ENCODE measurements around the gene EFCAB13.

Gene EFCAB13, protein sequence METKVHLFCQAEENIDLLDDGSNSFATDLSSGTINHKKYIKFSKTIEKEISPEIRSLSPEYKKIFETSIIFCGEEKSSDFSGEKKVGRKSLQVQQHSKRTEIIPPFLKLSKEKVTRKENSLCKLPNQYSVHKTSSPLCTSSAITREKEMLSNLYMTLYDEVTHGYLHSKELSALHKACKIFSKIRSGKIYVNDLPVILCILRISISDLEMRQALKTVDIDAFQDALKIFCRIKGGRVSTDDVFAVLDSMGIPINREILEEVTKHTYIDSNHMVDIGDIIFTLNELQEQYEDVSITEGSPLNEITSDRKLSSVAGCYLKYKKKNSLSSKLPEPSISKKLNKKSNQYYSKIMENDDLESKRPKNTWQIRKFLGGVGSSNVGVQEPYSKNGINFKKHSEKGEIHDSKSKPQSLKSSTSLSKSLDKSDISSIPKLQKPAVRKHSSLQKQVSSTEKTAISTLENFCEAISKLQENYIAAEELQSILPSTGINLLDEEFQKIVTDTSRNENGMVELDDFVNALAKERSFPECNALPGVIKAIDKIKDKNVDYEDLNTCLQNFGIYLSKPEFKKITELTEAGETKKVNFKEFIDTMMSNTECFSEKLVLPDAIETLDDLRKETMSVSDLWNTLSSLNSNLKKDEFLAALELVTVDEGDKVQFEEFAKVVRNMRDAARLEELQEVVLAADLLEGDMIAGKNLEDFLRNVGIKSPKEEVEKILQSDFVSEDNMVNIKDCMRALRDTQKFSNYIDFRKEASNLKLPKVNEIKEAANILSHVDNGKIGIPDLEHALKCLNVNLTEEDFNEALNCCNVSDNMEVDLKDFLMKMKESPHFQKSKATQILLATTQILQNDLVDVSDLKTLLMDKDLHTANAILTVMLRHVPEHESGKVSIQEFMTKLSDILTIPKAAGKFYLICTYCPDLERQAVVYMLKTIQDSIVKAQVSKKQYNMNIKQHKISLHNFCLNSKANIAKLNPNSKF

DNA sequence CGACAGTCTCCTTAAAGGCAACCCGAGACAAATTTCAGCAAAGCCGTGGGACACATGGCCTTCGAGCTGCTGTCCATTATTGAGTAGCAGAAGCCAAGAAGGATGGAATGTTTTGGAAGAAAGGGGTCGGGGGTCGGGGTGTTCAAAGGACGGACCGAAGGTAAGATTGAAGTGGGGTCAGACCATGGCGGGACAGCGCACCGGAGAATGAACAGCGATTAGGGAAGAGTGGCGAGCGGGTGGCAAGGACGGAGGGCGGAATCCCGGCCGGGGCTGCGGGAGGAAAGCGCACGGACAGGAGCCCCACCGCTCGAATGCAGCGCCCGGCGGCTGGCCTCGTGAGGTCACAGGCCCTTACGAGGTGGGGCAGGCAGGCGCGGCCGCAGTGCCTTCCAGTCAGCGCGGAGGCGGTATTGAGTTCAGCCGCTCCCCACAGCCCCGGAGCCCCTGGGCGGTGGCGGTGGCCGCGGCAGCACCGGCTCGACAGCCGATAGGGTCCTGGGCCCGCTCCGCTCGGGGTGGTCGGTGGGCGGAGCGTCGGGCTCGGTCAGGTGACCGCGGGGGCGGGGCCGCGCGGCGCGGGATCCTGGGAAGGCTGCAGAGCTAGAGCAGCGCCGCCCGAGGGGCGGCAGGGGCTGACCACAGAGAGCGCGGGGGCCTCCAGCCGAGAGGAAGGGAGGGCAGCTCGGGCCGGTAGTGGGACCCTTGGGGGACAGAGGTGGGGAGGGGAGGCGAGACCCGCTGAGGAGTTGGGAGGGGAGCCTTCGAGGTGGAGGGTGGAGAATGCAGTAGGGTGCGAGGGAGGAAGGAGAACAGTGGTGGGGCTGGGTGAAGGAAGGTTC, at the start of gene EFCAB13:
Gene EFCAB13 (plus strand): TSS at position 574 of the 842 bp plus-strand sequence. CDS start 4,399 bp downstream, outside the sequence.
- DNase-seq (ENCODE audit: low read depth in 3 of 3), result peak; percentile 49 to 68 (median 60)

DNA sequence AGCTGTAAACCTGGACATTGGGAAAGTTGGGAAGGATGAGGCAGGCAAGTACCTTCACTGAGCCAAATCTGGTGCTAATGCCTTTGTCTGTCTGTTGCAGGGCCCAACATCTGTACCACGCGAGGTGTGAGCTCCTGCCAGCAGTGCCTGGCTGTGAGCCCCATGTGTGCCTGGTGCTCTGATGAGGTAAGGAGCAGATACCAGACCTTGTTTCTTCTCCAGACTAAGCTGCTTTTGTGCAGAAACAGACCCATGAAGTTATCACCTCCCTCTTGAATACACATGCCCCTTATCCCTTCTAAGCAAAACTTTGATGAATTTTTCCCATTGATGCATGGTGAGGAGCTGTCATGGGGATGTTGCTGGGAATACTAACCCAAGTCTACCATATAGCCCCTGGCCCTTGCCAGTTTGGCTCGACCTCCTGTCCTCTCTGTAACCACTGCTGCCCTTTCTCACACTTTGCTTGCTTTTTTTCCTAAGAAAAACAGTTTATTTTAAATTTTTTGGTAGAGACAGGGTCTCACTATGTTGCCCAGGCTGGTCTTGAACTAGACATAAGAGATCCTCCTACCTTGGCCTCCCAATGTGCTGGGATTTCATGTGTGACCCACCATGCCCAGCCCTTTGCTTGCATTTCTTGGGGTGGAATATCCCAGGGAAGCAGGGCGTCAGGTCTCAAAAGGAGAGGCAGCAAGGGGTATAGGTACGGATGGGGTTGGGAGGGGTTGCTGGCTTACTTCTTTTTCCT, 49.3 kb upstream of the EFCAB13 start:
- no peak for DNase-seq (ENCODE audit: low read depth in 3 of 3)

GRCh38 chr17:47275245-47275984, 48.3 kb upstream of the EFCAB13 start:
- no peak for DNase-seq (ENCODE audit: low read depth in 3 of 3)

DNA sequence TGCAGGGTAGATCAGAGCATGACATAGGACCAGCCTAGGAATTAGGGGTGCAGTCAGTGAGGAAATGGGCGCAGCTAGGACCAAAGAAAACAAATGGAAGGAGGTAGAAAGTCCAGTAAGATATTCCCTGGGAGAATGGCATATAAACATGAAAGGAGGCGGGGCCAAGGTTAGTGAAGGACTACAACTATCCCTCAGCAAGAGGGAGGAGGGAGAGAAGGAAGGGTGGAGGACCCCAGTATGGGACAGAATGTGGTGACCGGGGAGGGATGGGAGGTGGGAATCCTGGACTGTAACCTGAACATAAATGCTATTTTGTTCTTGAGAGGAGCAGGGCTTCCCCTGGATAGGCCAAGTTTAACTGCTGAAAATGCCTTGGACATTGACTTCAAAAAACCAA, 47.3 kb upstream of the EFCAB13 start:
- no peak for DNase-seq (ENCODE audit: low read depth in 3 of 3)

- no peak for DNase-seq (ENCODE audit: low read depth in 3 of 3)
Measured at GRCh38 chr17:47276868-47277267, 46.9 kb upstream of the EFCAB13 start.

DNA sequence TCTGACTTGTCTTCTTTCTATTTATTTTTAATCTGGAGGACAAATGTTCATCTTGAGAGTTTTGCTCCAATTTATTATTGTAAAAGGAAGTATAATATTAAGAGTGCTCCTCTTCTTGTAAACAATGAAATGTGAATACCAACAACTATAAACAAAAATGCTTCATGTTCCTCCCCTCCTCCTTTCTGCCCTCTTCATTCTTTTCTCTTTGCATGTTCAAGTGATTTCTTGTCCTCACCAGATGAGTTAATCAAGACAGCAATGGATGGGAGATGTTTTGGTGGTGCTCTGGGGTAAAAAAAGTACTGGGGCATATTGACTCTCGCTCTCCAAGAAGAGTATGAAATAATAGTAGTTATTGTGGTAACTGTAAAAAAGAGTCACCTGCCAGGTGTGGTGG, 45.8 kb upstream of the EFCAB13 start:
- DNase-seq (ENCODE audit: low read depth in 3 of 3), result no peak

DNA sequence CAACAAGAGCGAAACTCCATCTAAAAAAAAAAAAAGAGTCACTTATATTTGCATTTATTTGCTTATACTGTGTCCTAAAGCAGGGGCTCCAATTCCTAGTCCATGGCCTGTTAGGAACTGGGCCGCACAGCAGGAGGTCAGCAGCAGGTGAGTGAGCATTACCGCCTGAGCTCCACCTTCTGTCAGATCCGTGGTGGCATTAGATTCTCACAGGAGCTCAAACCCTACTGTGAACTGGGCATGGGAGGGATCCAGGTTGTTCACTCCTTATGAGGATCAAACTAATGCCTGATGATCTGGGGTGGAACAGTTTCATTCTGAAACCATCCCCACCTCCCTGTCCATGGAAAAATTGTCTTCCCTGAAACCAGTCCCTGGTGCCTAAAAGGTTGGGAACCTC, 45.2 kb upstream of the EFCAB13 start:
- DNase-seq (ENCODE audit: low read depth in 3 of 3), result no peak

- DNase-seq (ENCODE audit: low read depth in 3 of 3), result no peak
Measured at GRCh38 chr17:47279062-47279801, 44.5 kb upstream of the EFCAB13 start.

DNA sequence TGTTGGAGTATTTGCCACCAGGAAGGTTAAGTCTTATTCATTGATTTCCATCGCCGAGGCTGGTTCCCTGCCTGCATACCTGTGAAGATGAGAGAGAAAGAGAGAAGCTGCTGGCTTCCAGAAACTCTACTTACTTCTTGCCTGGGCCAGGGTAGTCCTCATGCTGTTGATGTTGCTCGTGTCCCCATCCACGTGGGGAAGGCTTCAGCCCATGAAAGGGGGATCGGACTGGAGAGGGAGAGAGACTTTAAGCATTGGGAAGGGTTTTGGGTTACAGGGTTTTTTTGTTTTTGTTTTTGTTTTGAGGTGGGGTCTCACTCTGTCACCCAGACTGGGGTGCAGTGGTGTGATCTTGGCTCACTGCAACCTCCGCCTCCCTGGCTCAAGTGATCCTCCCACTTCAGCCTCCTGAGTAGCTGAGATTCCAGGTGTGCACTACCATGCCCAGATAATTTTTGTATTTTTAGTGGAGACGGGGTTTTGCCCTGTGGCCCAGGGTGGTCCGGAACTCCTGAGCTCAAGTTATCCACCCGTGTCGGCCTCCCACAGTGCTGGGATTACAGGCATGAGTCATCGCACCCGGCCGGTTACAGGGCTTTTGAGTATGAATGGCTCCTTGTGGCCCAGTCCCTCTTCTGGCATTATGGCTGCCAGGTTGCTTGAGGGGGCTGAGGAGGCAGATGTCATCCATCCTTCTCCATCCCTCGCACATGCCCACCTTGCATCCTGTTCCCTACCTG, 43.5 kb upstream of the EFCAB13 start:
- no peak for DNase-seq (ENCODE audit: low read depth in 3 of 3)

DNA sequence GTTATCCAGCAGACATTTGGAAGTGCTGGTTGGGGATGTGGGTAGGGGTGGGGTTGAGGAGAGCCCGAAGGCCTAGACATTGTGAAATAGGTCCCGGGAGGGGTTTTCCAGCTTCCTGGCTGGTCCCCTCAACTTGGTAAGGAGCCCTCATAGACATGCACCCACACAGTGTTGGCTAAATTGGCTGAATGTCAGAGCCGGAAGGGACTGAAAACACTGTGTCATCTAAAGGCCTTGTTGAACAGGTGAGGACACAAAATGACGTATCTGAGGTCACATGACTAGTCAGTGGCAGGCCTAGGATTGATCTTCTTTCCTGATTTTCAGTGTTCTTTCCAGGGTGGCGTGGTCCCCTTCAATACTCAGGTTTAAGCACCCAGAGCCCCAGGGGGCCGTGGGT, 42.5 kb upstream of the EFCAB13 start:
- DNase-seq (ENCODE audit: low read depth in 3 of 3), result no peak

GRCh38 chr17:47285003-47285402, 38.8 kb upstream of the EFCAB13 start:
- no peak for DNase-seq (ENCODE audit: low read depth in 3 of 3)

GRCh38 chr17:47286198-47286914, 37.4 kb upstream of the EFCAB13 start:
- DNase-seq (ENCODE audit: low read depth in 3 of 3), result no peak

DNA sequence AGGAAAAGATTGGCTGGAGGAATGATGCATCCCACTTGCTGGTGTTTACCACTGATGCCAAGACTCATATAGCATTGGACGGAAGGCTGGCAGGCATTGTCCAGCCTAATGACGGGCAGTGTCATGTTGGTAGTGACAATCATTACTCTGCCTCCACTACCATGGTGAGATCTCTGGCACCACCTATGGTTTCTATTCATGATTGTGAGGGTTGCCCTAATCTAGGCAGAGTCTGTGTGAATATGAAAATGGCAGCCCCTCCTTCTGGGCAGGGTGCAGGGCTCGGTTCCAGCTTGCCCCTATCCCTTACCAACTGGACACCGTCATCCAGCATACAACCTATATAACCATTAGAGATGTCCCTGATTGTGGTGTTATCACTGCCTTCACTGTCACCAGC, 36.7 kb upstream of the EFCAB13 start:
- no peak for DNase-seq (ENCODE audit: low read depth in 3 of 3)

DNA sequence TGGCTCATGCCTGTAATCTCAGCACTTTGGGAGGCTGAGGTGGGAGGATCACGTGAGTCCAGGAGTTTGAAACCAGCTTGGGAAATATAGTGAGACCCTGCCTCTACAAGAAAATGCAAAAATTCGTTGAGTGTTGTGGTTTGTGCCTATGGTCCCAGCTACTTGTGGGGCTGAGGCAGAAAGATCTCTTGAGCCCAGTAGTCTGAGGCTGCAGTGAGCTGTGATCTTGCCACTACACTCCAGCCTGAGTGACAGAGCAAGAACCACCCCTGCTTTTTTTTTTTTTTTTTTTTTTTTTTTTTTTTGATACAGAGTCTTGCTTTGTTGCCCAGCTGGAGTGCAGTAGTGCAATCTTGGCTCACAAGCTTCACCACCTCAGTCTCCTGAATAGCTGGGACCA, 36.1 kb upstream of the EFCAB13 start:
- DNase-seq (ENCODE audit: low read depth in 3 of 3), result no peak

DNA sequence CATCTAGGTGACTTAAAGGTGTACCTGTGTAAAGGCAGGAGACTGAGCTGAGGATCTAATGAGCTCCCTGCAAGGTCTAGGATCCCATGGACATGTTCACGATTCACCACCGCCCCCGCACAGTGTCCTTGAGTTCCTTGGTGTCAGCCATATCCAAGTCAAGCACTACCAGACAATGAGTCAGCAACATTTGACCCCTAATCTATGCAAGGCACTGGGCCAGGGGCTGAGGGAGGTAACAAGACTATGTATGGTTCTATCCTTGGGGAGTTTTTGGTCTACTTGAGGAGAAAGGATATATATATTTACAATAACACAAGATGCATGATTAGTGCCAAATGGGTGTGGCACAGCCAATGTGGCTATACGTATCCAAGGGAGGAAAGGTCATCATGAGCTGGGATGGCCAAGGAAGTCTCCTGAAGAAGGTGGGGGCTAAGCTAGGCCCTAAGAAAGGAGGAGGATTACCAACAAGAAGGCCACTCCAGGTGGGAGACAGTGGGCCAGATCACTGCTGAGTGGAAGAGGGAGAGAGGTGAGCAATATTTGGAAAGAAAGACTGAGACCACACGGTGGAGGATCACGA, 35.1 kb upstream of the EFCAB13 start:
- DNase-seq (ENCODE audit: low read depth in 3 of 3), result no peak

GRCh38 chr17:47289302-47289701, 34.5 kb upstream of the EFCAB13 start:
- DNase-seq (ENCODE audit: low read depth in 3 of 3), result no peak

- no peak for DNase-seq (ENCODE audit: low read depth in 3 of 3)
Measured at GRCh38 chr17:47290870-47291241, 32.9 kb upstream of the EFCAB13 start.

Measured in stimulated activated CD4-positive, alpha-beta T cell treated with anti-CD3 and anti-CD28 coated beads, TNF-alpha, amount 100 ng/mL, for 48 hours (primary cell).